ENCODE results near the gene WSCD1.

WSCD1 gene

DNA sequence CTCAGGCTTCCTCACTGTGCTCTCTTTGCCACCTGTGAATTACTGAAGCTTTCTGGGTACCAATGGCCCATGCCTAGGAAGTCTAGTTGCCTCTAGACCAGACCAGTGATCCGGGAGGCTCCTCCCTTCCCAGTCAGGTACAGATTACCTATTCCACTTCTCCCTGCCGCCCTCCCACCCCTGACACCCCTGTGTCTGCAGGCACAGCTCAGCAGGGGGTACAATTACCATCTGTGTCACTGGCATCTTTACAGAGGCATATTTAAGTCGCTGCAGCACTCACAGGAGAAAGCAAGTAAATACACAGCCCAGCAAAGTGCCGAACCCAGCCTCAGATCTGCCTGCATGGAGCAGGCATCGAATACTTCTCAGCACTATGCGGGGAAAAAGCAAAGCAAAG lies 5.3 kb upstream of the WSCD1 start:
- peak in 1 of 2 experiments; percentile 0 for DNase-seq

DNA sequence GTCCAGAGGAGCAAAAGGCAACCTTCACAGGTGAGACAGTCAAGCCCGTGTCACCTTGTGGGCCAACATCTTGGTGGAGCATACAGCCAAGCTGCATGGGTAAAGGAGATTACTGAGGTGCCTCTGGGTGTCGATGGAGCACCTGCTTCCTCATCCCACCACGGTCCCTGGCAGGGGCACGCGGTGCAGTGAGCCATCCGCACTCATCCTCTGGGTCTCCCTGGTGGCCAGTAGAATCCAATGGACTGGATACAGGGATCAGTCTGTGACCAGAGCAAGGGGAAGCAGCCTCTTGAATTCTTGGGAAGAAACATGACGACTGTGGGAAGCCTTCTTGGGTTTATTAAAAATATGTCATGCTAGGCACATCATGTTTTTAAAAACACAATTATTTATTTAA lies 4.8 kb upstream of the WSCD1 start:
- no peak for DNase-seq

DNA sequence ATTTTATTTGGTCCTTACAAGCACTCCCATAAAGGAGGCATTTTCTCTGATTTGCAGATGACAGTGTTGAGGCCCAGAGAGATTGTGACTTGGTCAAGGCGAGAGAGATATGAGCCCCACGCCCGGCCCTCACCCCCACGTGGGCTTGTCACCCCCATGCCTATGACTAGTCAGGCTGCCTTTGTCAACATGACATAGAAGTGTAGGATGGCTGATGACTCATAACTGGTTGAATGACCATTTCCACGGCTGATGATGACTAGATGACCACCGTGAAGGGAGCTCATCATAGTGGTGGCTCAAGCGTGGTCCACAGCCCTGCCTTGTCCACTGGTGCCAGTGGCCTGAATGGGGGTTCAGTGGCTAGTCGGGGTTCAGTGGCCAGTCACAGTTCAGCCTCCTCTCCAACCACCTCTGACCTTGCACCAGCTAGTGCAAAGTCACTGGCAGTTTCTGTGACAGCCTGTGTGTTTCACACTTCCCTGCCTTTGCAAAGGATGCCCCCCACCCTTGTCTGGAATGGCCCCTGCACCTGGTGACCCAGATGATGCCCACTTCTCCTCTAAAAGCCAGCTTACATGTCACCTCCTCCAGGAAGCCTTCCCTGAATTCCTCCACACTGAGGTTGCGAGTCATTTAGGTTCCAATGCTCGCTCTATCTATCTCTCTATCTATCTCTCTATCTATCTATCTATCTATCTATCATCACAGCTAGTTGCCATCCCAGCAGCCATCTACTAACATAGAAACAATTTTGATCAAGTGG lies 3.8 kb upstream of the WSCD1 start:
- no peak for DNase-seq

GRCh38 chr17:6067060-6067459 lies 3.1 kb upstream of the WSCD1 start:
- DNase-seq = no peak

- DNase-seq = no peak
These were observed 292 bp downstream of the WSCD1 start for GRCh38 chr17:6070430-6070912.

- peak; percentile 15 to 16 for DNase-seq
These were observed 833 bp downstream of the WSCD1 start for GRCh38 chr17:6070913-6071511.

- DNase-seq = no peak
These were observed 1.4 kb downstream of the WSCD1 start for GRCh38 chr17:6071528-6072065.

- DNase-seq = no peak
These were observed 2.0 kb downstream of the WSCD1 start for GRCh38 chr17:6072157-6072556.

DNA sequence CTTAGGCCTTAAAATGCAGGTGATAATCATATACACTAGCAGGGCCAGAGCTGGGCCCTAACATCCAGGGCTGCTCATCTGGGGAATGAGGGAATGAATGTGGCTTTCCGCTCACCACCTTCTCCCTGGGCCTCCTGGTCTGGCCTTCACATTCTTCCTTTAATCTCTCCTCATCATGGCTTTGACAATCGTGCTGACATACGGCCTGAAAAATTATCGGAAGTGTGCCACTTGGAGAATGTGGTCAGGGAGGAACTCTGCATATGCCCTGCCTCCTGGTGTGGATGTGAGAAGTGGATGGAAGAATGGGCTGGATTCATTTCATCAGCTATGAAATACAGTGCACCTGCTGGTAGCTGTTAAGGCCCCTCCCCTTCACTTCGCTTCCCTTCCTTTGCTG lies 2.4 kb downstream of the WSCD1 start:
- DNase-seq = no peak

- no peak for DNase-seq
These were observed 3.4 kb downstream of the WSCD1 start for GRCh38 chr17:6073620-6074019.

- DNase-seq = no peak
These were observed 4.9 kb downstream of the WSCD1 start for GRCh38 chr17:6075050-6075449.

- no peak for DNase-seq
These were observed 5.7 kb downstream of the WSCD1 start for GRCh38 chr17:6075845-6076244.

GRCh38 chr17:6077752-6078151 lies 7.6 kb downstream of the WSCD1 start:
- no peak for DNase-seq

GRCh38 chr17:6078458-6078871 lies 8.3 kb downstream of the WSCD1 start:
- no peak for DNase-seq

DNA sequence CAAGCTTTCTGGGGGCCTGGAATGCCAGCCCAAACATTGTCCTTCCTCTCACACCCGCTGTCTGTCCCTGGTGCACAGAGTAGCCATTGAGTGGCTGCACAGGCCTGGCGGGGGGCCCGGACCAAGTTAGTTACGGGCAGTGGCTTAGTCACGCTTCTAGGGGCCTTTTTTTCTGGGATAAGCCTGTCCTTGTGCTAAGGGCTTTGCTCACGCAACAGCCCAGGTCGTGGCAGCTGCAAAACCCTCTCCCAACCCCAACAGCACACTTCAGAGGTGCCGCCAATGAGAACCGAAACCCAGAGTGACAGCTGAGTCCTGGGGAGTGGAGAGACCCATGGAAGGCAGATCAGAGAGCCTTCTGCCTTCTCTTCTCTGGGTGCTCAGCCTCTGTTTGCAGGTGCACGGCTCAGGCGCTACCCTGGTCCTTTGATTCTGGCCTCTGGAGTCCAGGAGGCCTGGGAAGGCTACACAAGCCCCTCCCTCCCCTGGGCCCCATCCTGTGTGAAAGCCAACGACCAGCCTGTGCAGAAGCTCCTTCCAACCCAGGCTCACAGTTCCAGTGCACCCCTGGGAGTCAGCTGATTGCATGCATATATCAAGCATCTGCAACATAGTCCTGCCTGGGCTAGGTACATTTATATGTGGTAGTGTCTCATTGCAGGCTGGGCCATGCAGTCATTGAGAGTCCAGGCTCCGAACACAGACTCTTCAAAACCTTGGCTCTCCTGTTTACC lies 9.1 kb downstream of the WSCD1 start:
- no peak for DNase-seq

- DNase-seq = no peak
These were observed 9.8 kb downstream of the WSCD1 start for GRCh38 chr17:6079960-6080359.

DNA sequence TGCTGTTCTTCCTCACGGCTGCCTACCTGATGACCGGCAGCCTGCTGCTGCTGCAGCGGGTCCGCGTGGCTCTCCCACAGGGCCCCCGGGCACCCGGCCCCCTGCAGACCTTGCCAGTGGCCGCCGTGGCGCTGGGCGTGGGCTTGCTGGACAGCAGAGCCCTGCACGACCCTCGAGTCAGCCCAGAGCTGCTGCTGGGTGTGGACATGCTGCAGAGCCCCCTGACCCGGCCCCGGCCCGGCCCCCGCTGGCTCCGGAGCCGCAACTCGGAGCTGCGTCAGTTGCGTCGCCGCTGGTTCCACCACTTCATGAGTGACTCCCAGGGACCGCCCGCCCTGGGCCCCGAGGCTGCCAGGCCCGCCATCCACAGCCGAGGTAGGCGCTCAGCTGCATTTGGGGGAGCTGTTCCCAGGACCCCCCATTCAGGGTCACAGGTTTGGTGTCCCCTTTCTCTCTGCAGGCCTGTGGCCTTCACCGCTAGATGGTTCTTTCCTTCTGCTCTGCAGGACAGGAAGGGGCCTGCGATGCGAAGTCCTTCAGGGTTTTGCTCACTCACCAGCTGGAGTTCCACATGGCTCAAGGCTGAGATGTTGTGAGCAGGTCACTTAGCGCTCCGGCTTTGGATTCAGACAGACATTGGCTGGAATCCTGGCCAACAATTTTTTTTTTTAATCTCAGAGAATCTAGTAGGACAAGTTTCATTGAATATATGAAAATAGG lies 10.7 kb downstream of the WSCD1 start:
- DNase-seq = no peak

DNA sequence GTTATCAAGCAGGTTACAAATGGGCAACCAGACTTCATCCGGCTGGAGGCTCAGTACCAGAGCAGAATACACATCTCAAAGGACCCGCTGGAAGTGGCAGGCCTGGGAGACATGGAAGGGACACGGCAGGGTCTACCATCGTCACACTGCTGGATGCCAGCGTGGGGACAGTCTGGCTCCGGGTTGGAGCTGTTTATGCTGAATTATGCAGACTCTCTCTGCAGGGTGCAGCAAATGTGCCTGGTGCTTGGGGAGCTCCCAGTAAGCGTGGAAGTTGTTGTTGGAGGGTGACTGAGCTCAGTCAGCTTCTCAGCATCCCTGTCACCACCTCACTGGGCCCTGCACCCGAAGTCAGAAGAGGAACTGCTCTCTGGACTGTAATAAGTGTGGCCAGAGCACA lies 12.2 kb downstream of the WSCD1 start:
- no peak for DNase-seq

DNA sequence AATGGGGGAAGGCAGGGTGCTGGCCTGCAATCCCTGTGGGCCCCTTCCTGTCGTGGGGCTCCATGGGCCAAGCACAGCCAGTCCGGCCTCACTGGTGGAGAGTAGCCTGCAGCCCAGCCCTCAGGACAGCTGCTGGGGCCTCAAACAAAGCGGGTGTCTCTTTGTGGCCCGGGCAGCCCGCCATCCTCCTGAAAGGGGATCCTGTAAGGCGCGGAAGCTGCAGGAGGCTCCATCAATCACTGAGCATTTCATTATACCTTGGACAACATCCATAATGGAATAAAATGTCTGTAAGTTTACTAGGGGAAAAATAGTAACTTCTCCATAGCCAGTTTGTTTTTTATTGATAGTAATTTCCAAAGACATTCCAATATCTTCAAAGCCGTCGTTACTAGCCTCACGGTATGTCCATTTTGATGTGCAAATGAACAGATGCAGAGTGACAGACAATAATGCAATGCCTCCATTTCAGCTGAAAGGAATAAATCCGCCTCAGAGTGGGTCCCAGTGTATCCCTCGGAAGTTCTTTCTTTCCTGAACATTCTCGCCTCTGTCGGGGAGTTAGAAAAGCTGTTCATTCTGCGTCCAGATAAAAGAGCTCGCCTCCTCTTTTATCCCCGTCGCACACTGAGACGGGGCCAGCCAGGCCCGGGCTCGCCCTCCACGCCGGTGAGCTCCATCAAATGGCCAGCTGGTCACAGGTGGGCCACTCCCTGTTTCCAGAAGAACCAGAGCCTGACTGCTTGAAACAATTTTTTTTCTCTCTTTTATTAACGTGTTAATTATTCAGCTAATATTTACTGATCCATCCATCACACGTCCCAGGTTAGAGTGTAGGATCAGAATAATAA lies 14.4 kb downstream of the WSCD1 start:
- peak; percentile 15 to 31 for DNase-seq

DNA sequence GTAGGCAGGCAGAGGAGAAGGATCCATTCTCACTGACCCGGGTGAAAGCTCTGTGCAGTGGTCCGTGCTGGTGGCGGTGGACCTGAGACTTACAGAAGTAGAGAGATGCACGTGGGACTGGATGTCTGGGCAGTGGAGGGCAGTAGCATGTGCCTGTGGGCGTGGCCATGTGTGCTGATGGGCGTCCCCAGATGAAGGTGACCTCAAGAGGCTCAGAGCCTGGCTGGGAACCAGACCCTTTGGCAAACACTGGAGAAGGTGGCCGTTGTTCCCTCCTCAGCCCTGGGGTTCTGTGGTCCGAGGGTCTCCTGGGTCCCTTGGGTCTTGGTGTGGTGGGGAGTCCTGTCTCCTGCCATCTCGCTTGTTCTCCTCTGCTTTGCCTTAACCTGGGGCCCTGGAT lies 15.6 kb downstream of the WSCD1 start:
- DNase-seq = no peak

- DNase-seq = no peak
These were observed 16.6 kb downstream of the WSCD1 start for GRCh38 chr17:6086603-6087400.
